HCT116 (cell line): ENCODE measurements around the gene MAN2C1. TPM values are rescaled to one million over a fixed set of nuclear protein-coding genes. Genes with fewer than 3 reads are reported as not detected.
"Not testable (repeated sequence)": the region's sequence is repeated elsewhere in the genome, so short reads cannot be mapped to it uniquely, and the experiment has no call there.

Experiments
- ATAC-seq: fragments of 200-7000 bp; cut with Tn5 transposase; 2 replicates; pipeline ENCODE4 v1.9.1; 2020; ENCODE audit warnings: mild to moderate bottlenecking, moderate library complexity
- BruUV-seq: library from RNA; stranded (reverse); fragments of 400-500 nt; replicated peaks from 2 replicates; lab custom pipeline; 2021; lab: Mats Ljungman, UMichigan
- CTCF ChIA-PET: fragments of 300-600 bp; sonication (Branson Sonifier 250); formaldehyde crosslinking; loops from one replicate; lab custom pipeline; 2021; ENCODE audit warnings: antibody characterized with exemption; lab: Charles Lee
- POLR2A ChIA-PET: fragments of 300-600, 350-600 bp; sonication (Branson Sonifier 250); formaldehyde crosslinking; loops from one replicate; lab custom pipeline; 2021; ENCODE audit warnings: antibody characterized with exemption; lab: Charles Lee
- RAD21 ChIA-PET, 2 experiments: fragments of 300-600 bp; sonication (Branson Sonifier 250); formaldehyde crosslinking; loops; one replicate each; lab custom pipeline; 2023; ENCODE audit warnings: low total read pairs in 2 of 2; ENCODE audit not compliant: uncharacterized antibody in 2 of 2, unreplicated experiment in 2 of 2, low non-redundant PET in 1 of 2; lab: Charles Lee
- DNase-seq: peaks from one replicate; pipeline ENCODE4 v3.0.0-alpha.2; 2010; ENCODE audit warnings: low read depth, low spot score
- H2AFZ ChIP-seq: fragments of 200-600 bp; shearing (Covaris generic), sonication (generic); 2 replicates; pipeline ENCODE4 v1.6.1; 2017; ENCODE audit warnings: low read depth, mixed run types, mixed read lengths, antibody characterized with exemption, low read length; ENCODE audit not compliant: poor library complexity, severe bottlenecking
- H3K27ac ChIP-seq: 2 replicates; pipeline ENCODE4 v1.5.1; 2012; ENCODE audit warnings: low read depth, low read length
- H3K27me3 ChIP-seq: fragments of 200-600 bp; sonication (generic); 2 replicates; pipeline ENCODE4 v1.6.1; 2016; ENCODE audit warnings: mixed run types, low read length, mixed read lengths; ENCODE audit not compliant: insufficient read depth
- H3K36me3 ChIP-seq, 2 experiments: fragments of 200-500 bp in 1 of 2; fragments of 200-600 bp in 1 of 2; sonication (Bioruptor generic) in 1 of 2; sonication (generic) in 1 of 2; 2 replicates each; pipeline versions ENCODE4 v1.5.1 to v1.6.1; 2014 to 2016; ENCODE audit warnings: low read length in 2 of 2, inconsistent platforms in 1 of 2, mixed read lengths in 1 of 2, mixed run types in 1 of 2; ENCODE audit not compliant: insufficient read depth in 2 of 2, control insufficient read depth in 1 of 2
- H3K4me1 ChIP-seq, 2 experiments: fragments of 200-600 bp in 1 of 2; sonication (generic) in 1 of 2; 2 replicates each; pipeline versions ENCODE4 v1.5.1 to v1.6.1; 2012 to 2017; ENCODE audit warnings: low read length in 2 of 2, inconsistent platforms in 1 of 2, mild to moderate bottlenecking in 1 of 2, mixed read lengths in 1 of 2, mixed run types in 1 of 2, moderate library complexity in 1 of 2; ENCODE audit not compliant: insufficient read depth in 2 of 2, control insufficient read depth in 1 of 2
- H3K4me2 ChIP-seq: fragments of 200-600 bp; sonication (generic); 2 replicates; pipeline ENCODE4 v1.6.1; 2017; ENCODE audit warnings: mixed run types, low read length, mixed read lengths
- H3K4me3 ChIP-seq, 2 experiments: fragments of 200-600 bp in 1 of 2; sonication (generic) in 1 of 2; replicated peaks in 1 of 2; 2 replicates each; pipeline ENCODE4 v1.5.1; 2011 to 2016; ENCODE audit warnings: low read length in 2 of 2, control low read depth in 1 of 2, low read depth in 1 of 2, mild to moderate bottlenecking in 1 of 2, mixed read lengths in 1 of 2, mixed run types in 1 of 2
- H3K79me2 ChIP-seq: fragments of 200-600 bp; sonication (generic); 2 replicates; pipeline ENCODE4 v1.6.1; 2017; ENCODE audit warnings: mild to moderate bottlenecking, mixed run types, low read length, moderate library complexity, mixed read lengths; ENCODE audit not compliant: insufficient read depth
- H3K9ac ChIP-seq: fragments of 200-600 bp; sonication (generic); 2 replicates; pipeline ENCODE4 v1.6.1; 2016; ENCODE audit warnings: low read length, mixed read lengths
- H3K9me2 ChIP-seq: fragments of 200-600 bp; sonication (generic), shearing (Covaris generic); 2 replicates; pipeline ENCODE4 v1.6.1; 2017; ENCODE audit warnings: mixed run types, mild to moderate bottlenecking, moderate library complexity; ENCODE audit not compliant: insufficient read depth
- H3K9me3 ChIP-seq, 2 experiments: fragments of 200-500 bp in 1 of 2; fragments of 200-600 bp in 1 of 2; sonication (Bioruptor generic) in 1 of 2; sonication (generic) in 1 of 2; 2 replicates each; pipeline ENCODE4 v1.6.1; 2014 to 2017; ENCODE audit warnings: low read length in 2 of 2, mixed read lengths in 2 of 2, inconsistent platforms in 1 of 2, low read depth in 1 of 2, mild to moderate bottlenecking in 1 of 2, mixed run types in 1 of 2, moderate library complexity in 1 of 2; ENCODE audit not compliant: control insufficient read depth in 1 of 2, insufficient read depth in 1 of 2
- H4K20me1 ChIP-seq: fragments of 200-600 bp; sonication (generic), shearing (Covaris generic); 2 replicates; pipeline ENCODE4 v1.6.1; 2017; ENCODE audit warnings: mixed run types, mild to moderate bottlenecking, moderate library complexity; ENCODE audit not compliant: insufficient read depth
- CEBPB ChIP-seq: IDR thresholded peaks from 2 replicates; pipeline ENCODE4 v1.6.1; 2012; ENCODE audit warnings: low read depth
- ELF1 ChIP-seq: IDR thresholded peaks from 2 replicates; pipeline ENCODE4 v1.6.1; 2012; ENCODE audit warnings: low read depth, borderline replicate concordance
- EZH2 ChIP-seq: fragments of 200-600 bp; sonication (generic); IDR thresholded peaks from 2 replicates; pipeline ENCODE4 v1.6.1; 2017; ENCODE audit warnings: antibody characterized with exemption, mixed run types
- POLR2AphosphoS5 ChIP-seq: IDR thresholded peaks from 2 replicates; pipeline ENCODE4 v1.6.1; 2011; ENCODE audit warnings: mild to moderate bottlenecking, low read depth, low read length, moderate library complexity
- SIN3A ChIP-seq: IDR thresholded peaks from 2 replicates; pipeline ENCODE4 v1.6.1; 2012; ENCODE audit warnings: low read depth
- intact Hi-C: fragments of 100-400 bp; cut with micrococcal nuclease; formaldehyde crosslinking; loops from 2 replicates; pipeline ENCODE4 v1.10.0; 2022
- total RNA-seq: library from RNA; stranded (reverse); gene quantifications from one replicate; pipeline ENCODE4 v1.2.1, GENCODE V29; 2021; ENCODE audit not compliant: unreplicated experiment

MAN2C1 gene
- total RNA-seq, 1 experiment from 2014 or later, result 118 TPM

DNA sequence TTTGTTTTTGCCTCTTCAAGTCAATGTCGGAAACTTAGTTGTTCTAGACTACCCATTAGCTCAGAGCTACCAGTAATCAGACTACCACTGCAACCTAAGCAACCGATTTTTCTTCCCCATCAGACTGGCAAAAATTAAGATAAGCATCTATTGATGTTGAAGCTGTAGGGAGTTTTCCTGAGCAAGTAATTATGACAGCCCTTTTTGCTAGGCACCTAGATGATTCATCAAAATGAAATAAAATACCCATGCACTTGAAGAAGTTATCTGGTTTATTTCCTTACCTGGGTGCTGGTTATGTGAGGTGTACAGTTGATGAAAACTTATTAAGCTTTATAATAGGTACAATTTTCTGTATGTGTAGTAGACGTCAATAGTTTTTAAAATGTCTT lies 33.1 kb downstream of the MAN2C1 start (continued):
- TF ChIP-seq SIN3A, result no peak
- no peak for TF ChIP-seq CEBPB
- TF ChIP-seq EZH2, result no peak
- TF ChIP-seq ELF1, result no peak
- TF ChIP-seq POLR2AphosphoS5, result no peak

DNA sequence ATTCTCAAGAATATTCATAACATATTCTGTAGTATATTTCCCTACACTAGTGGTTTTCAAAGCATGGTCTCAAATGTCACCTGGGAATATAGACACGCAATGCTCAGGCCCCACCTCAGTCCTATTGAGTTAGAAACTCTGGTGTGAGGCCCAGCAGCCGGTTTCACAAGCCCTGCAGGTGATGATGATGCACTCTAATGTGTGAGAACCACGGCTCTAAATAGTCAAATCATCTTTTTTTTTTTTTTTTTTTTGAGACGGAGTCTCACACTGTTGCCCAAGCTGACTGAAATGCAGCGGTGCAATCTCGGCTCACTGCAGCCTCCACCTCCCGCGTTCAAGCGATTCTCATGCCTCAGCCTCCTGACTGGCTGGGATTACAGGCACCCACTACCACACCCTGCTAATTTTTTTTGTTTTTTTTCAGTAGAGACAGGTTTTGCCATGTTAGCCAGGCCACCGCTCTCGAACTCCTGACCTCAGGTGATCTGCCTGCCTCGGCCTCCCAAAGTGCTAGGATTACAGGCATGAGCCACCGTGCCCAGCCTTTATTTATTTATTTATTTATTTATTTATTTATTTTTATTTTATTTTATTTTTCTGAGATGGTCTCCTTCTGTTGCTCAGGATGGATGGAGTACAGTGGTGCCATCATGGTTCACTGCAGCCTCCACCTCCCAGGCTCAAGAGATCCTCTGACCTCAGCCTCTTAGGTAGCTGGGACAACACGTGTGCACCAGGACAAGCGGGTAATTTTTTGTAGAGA lies 34.6 kb downstream of the MAN2C1 start:
- intact Hi-C loops, H4K20me1 ChIP-seq, H3K27me3 ChIP-seq, RAD21 ChIA-PET, H3K4me3 ChIP-seq, BruUV-seq, H3K36me3 ChIP-seq, CTCF ChIA-PET, ATAC-seq, H3K4me2 ChIP-seq, H2AFZ ChIP-seq, DNase-seq, POLR2A ChIA-PET, H3K9me2 ChIP-seq, H3K27ac ChIP-seq, H3K9ac ChIP-seq, H3K9me3 ChIP-seq: not testable (repeated sequence)
- H3K4me1 ChIP-seq, result peaks cover 9 to 14% of the 10 kb centered on the region in 2 experiments
- peaks cover 13% of the 10 kb centered on the region for H3K79me2 ChIP-seq

DNA sequence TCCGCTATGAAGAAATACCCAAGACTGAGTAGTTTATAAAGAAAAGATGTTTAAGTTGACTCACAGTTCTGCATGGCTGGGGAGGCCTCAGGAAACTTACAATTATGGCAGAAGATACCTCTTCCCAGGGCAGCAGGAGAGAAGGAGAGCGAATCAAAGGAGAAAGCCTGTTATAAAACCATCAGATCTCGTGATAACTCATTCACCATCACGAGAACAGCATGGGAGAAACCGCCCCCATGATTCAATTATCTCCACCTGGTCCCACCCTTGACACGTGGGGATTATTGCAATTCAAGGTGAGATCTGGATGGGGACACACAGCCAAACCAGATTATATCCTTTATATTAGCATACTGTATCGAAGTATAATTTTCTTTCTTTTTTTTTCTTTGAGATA lies 36.3 kb downstream of the MAN2C1 start:
- H3K9me3 ChIP-seq, RAD21 ChIA-PET, H4K20me1 ChIP-seq, DNase-seq, H3K27me3 ChIP-seq, H2AFZ ChIP-seq, POLR2A ChIA-PET, H3K4me2 ChIP-seq, H3K27ac ChIP-seq, intact Hi-C loops, CTCF ChIA-PET, H3K36me3 ChIP-seq, ATAC-seq, H3K4me3 ChIP-seq, H3K9ac ChIP-seq, H3K9me2 ChIP-seq, BruUV-seq: not testable (repeated sequence)
- H3K4me1 ChIP-seq, result peaks cover 9 to 14% of the 10 kb centered on the region in 2 experiments
- H3K79me2 ChIP-seq, result peaks cover 12% of the 10 kb centered on the region
